Common myeloid progenitor, CD34-positive (primary cell): Measurements from ENCODE around the gene TMEM232.

Source experiments
- CTCF ChIA-PET: fragments of 350-600 bp; sonication (Branson Sonifier 250); formaldehyde crosslinking; loops from one replicate; lab custom pipeline; 2021; ENCODE audit warnings: antibody characterized with exemption; lab: Charles Lee
- POLR2A ChIA-PET: fragments of 350-600 bp; sonication (Branson Sonifier 250); formaldehyde crosslinking; loops from one replicate; lab custom pipeline; 2021; ENCODE audit warnings: antibody characterized with exemption; lab: Charles Lee
- DNase-seq, 3 donors: peaks; one replicate each; pipeline versions ENCODE4 v3.0.0 to v3.0.0-alpha.2; 2013
- H3K27ac ChIP-seq, 2 experiments: 1 replicate in 1 of 2; 2 replicates in 1 of 2; pipeline ENCODE4 v1.7.0; 2013; ENCODE audit warnings: inconsistent platforms in 2 of 2, low read length in 2 of 2, mild to moderate bottlenecking in 2 of 2, low read depth in 1 of 2, moderate library complexity in 1 of 2; ENCODE audit not compliant: severe bottlenecking in 2 of 2, insufficient read depth in 1 of 2, poor library complexity in 1 of 2
- H3K27me3 ChIP-seq, 5 experiments: replicated peaks in 2 of 5; 1 replicate in 3 of 5; 2 replicates in 2 of 5; pipeline versions ENCODE4 v1.6.1 to v1.7.0; 2013; ENCODE audit warnings: low read length in 4 of 5, mild to moderate bottlenecking in 2 of 5, moderate library complexity in 2 of 5, inconsistent platforms in 1 of 5; ENCODE audit not compliant: insufficient read depth in 5 of 5, control insufficient read depth in 4 of 5
- H3K36me3 ChIP-seq, 4 experiments: 1 replicate in 2 of 4; 2 replicates in 2 of 4; pipeline versions ENCODE4 v1.6.1 to v1.7.0; 2013; ENCODE audit warnings: low read length in 3 of 4, control low read depth in 1 of 4, mild to moderate bottlenecking in 1 of 4; ENCODE audit not compliant: control insufficient read depth in 4 of 4, insufficient read depth in 4 of 4
- H3K4me1 ChIP-seq, 4 experiments: 1 replicate in 3 of 4; 2 replicates in 1 of 4; pipeline versions ENCODE4 v1.6.1 to v1.7.1; 2013; ENCODE audit warnings: low read length in 3 of 4, mild to moderate bottlenecking in 3 of 4, control low read depth in 1 of 4, inconsistent platforms in 1 of 4, moderate library complexity in 1 of 4; ENCODE audit not compliant: control insufficient read depth in 4 of 4, insufficient read depth in 4 of 4; ENCODE audit errors: control extremely low read depth in 1 of 4
- H3K4me3 ChIP-seq, 7 experiments: 1 replicate in 4 of 7; 2 replicates in 3 of 7; pipeline versions ENCODE4 v1.5.1 to v1.7.0; 2013; ENCODE audit warnings: mild to moderate bottlenecking in 7 of 7, low read length in 6 of 7, moderate library complexity in 6 of 7, inconsistent platforms in 2 of 7, low read depth in 2 of 7, control low read depth in 1 of 7; ENCODE audit not compliant: insufficient read depth in 4 of 7, control insufficient read depth in 1 of 7; ENCODE audit errors: extremely low read depth in 1 of 7
- H3K9me3 ChIP-seq, 5 experiments: 1 replicate in 4 of 5; 2 replicates in 1 of 5; pipeline versions ENCODE4 v1.6.1 to v1.7.1; 2013; ENCODE audit warnings: low read length in 4 of 5, mild to moderate bottlenecking in 2 of 5, inconsistent platforms in 1 of 5, low read depth in 1 of 5, moderate library complexity in 1 of 5; ENCODE audit not compliant: control insufficient read depth in 4 of 5, insufficient read depth in 2 of 5; ENCODE audit errors: control extremely low read depth in 1 of 5
- WGBS: methylation state at CpG from one replicate; pipeline ENCODE4 v1.1.5; 2013; ENCODE audit not compliant: insufficient coverage; 5-methylcytosine and 5-hydroxymethylcytosine counted together

The TMEM232 gene

GRCh38 chr5:110754181-110754580 lies 27.7 kb upstream of the TMEM232 start:
- Histone ChIP-seq H3K27me3 (no peaks in the 10 kb centered on the region), H3K4me3 (no peak overlapping the region), H3K9me3 (no peaks in the 10 kb centered on the region), H3K27ac (no peak overlapping the region), H3K36me3 (peaks cover 9 to 35% (median 15%) of the 10 kb centered on the region in 4 experiments), H3K4me1 (no peaks in the 10 kb centered on the region)
- no peak for DNase-seq
- POLR2A ChIA-PET: no interaction called here
- CTCF ChIA-PET: interaction anchor here (2.1 kb wide), 1 partner anchor 13 kb away, joined by 4 read pairs; no protein-coding TSS in a partner anchor

GRCh38 chr5:110753600-110753999 lies 27.1 kb upstream of the TMEM232 start:
- WGBS: no CpG with 5 or more reads among the region's 2 CpGs
- peak in 1 of 3 donors; percentile 6 for DNase-seq
- H3K36me3 ChIP-seq: peaks cover 8 to 35% (median 15%) of the 10 kb centered on the region in 4 experiments
- no peak overlapping the region for H3K27ac ChIP-seq
- ChIA-PET CTCF (interaction anchor here (0.8 to 2.1 kb wide), 2 partner anchors 13 to 355 kb away, joined by 3 to 4 read pairs; no protein-coding TSS in a partner anchor), POLR2A (no interaction called here)
- H3K4me3 ChIP-seq: no peak overlapping the region
- no peaks in the 10 kb centered on the region for H3K9me3 ChIP-seq
- H3K27me3 ChIP-seq: no peaks in the 10 kb centered on the region
- H3K4me1 ChIP-seq: no peaks in the 10 kb centered on the region

GRCh38 chr5:110752953-110753352 lies 26.5 kb upstream of the TMEM232 start:
- H3K27ac ChIP-seq: no peak overlapping the region
- CTCF ChIA-PET: interaction anchor here (0.8 to 2.1 kb wide), 2 partner anchors 12 to 356 kb away, joined by 3 to 4 read pairs; no protein-coding TSS in a partner anchor
- H3K36me3 ChIP-seq: peaks cover 10 to 39% (median 17%) of the 10 kb centered on the region in 4 experiments
- POLR2A ChIA-PET: no interaction called here
- H3K9me3 ChIP-seq: no peaks in the 10 kb centered on the region
- no peaks in the 10 kb centered on the region for H3K4me1 ChIP-seq
- H3K27me3 ChIP-seq: no peaks in the 10 kb centered on the region
- 100% methylated on average over 1 of the region's 1 CpG for WGBS
- no peak for DNase-seq
- no peak overlapping the region for H3K4me3 ChIP-seq

- POLR2A ChIA-PET: no interaction called here
Observed at GRCh38 chr5:110751902-110752762, 25.7 kb upstream of the TMEM232 start.

GRCh38 chr5:110738812-110739651 lies 12.6 kb upstream of the TMEM232 start, which contains the start of gene SLC25A46:
TSS of gene SLC25A46 (plus strand) at chr5:110739007. CDS start at chr5:110739120, 113 bp downstream.
- DNase-seq: peak; percentile 94 to 98 (median 97)
- H3K36me3 ChIP-seq: peaks cover 0 to 2% (median 0%) of the 10 kb centered on the region in 4 experiments
- H3K4me3 ChIP-seq: peak within 1 kb of the TSS; percentile 72 to 96 (median 93)
- peak within 1 kb of the TSS; percentile 82 to 96 for H3K27ac ChIP-seq
- H3K4me1 ChIP-seq: peaks cover 7 to 13% (median 10%) of the 10 kb centered on the region in 4 experiments
- 0% methylated on average over 45 of the region's 62 CpGs for WGBS
- no peaks in the 10 kb centered on the region for H3K27me3 ChIP-seq
- ChIA-PET POLR2A (interaction anchor here (0.6 kb wide), 1 partner anchor 19 kb away, joined by 3 read pairs; no protein-coding TSS in a partner anchor), CTCF (no interaction called here)
- no peaks in the 10 kb centered on the region for H3K9me3 ChIP-seq

More at GRCh38 chr5:110751902-110752762, 25.7 kb upstream of the TMEM232 start:
- no peak for DNase-seq
- WGBS: 90% methylated on average over 2 of the region's 8 CpGs
- Histone ChIP-seq H3K4me3 (no peak overlapping the region), H3K27ac (no peak overlapping the region), H3K36me3 (peaks cover 10 to 38% (median 21%) of the 10 kb centered on the region in 4 experiments), H3K27me3 (no peaks in the 10 kb centered on the region), H3K9me3 (no peaks in the 10 kb centered on the region), H3K4me1 (no peaks in the 10 kb centered on the region)
- CTCF ChIA-PET: interaction anchor here (2.1 kb wide), 1 partner anchor 11 kb away, joined by 4 read pairs; no protein-coding TSS in a partner anchor

- Histone ChIP-seq H3K4me3 (peak overlapping the region; percentile 72 to 96 (median 93)), H3K4me1 (peaks cover 7 to 13% (median 10%) of the 10 kb centered on the region in 4 experiments), H3K27ac (peak overlapping the region; percentile 82 to 96), H3K9me3 (no peaks in the 10 kb centered on the region), H3K27me3 (no peaks in the 10 kb centered on the region), H3K36me3 (no peaks in the 10 kb centered on the region)
- ChIA-PET CTCF (no interaction called here), POLR2A (interaction anchor here (0.6 kb wide), 1 partner anchor 19 kb away, joined by 3 read pairs; no protein-coding TSS in a partner anchor)
- WGBS: 0% methylated on average over 10 of the region's 14 CpGs
- DNase-seq: no peak
Observed at GRCh38 chr5:110738503-110738811, 12.0 kb upstream of the TMEM232 start.
